HCT116 (cell line): Measurements from ENCODE around the gene PDCD6IP. TPM values are rescaled to one million over a fixed set of nuclear protein-coding genes. Genes with fewer than 3 reads are reported as not detected.

Experiments used
- ATAC-seq: fragments of 200-7000 bp; cut with Tn5 transposase; 2 replicates; pipeline ENCODE4 v1.9.1; 2020; ENCODE audit warnings: mild to moderate bottlenecking, moderate library complexity
- BruUV-seq: library from RNA; stranded (reverse); fragments of 400-500 nt; replicated peaks from 2 replicates; lab custom pipeline; 2021; lab: Mats Ljungman, UMichigan
- CTCF ChIA-PET: fragments of 300-600 bp; sonication (Branson Sonifier 250); formaldehyde crosslinking; loops from one replicate; lab custom pipeline; 2021; ENCODE audit warnings: antibody characterized with exemption; lab: Charles Lee
- POLR2A ChIA-PET: fragments of 300-600, 350-600 bp; sonication (Branson Sonifier 250); formaldehyde crosslinking; loops from one replicate; lab custom pipeline; 2021; ENCODE audit warnings: antibody characterized with exemption; lab: Charles Lee
- RAD21 ChIA-PET, 2 experiments: fragments of 300-600 bp; sonication (Branson Sonifier 250); formaldehyde crosslinking; loops; one replicate each; lab custom pipeline; 2023; ENCODE audit warnings: low total read pairs in 2 of 2; ENCODE audit not compliant: uncharacterized antibody in 2 of 2, unreplicated experiment in 2 of 2, low non-redundant PET in 1 of 2; lab: Charles Lee
- DNase-seq: peaks from one replicate; pipeline ENCODE4 v3.0.0-alpha.2; 2010; ENCODE audit warnings: low read depth, low spot score
- H2AFZ ChIP-seq: fragments of 200-600 bp; shearing (Covaris generic), sonication (generic); 2 replicates; pipeline ENCODE4 v1.6.1; 2017; ENCODE audit warnings: low read depth, mixed run types, mixed read lengths, antibody characterized with exemption, low read length; ENCODE audit not compliant: poor library complexity, severe bottlenecking
- H3K27ac ChIP-seq: 2 replicates; pipeline ENCODE4 v1.5.1; 2012; ENCODE audit warnings: low read depth, low read length
- H3K27me3 ChIP-seq: fragments of 200-600 bp; sonication (generic); 2 replicates; pipeline ENCODE4 v1.6.1; 2016; ENCODE audit warnings: mixed run types, low read length, mixed read lengths; ENCODE audit not compliant: insufficient read depth
- H3K36me3 ChIP-seq, 2 experiments: fragments of 200-500 bp in 1 of 2; fragments of 200-600 bp in 1 of 2; sonication (Bioruptor generic) in 1 of 2; sonication (generic) in 1 of 2; 2 replicates each; pipeline versions ENCODE4 v1.5.1 to v1.6.1; 2014 to 2016; ENCODE audit warnings: low read length in 2 of 2, inconsistent platforms in 1 of 2, mixed read lengths in 1 of 2, mixed run types in 1 of 2; ENCODE audit not compliant: insufficient read depth in 2 of 2, control insufficient read depth in 1 of 2
- H3K4me1 ChIP-seq, 2 experiments: fragments of 200-600 bp in 1 of 2; sonication (generic) in 1 of 2; 2 replicates each; pipeline versions ENCODE4 v1.5.1 to v1.6.1; 2012 to 2017; ENCODE audit warnings: low read length in 2 of 2, inconsistent platforms in 1 of 2, mild to moderate bottlenecking in 1 of 2, mixed read lengths in 1 of 2, mixed run types in 1 of 2, moderate library complexity in 1 of 2; ENCODE audit not compliant: insufficient read depth in 2 of 2, control insufficient read depth in 1 of 2
- H3K4me2 ChIP-seq: fragments of 200-600 bp; sonication (generic); 2 replicates; pipeline ENCODE4 v1.6.1; 2017; ENCODE audit warnings: mixed run types, low read length, mixed read lengths
- H3K4me3 ChIP-seq, 2 experiments: fragments of 200-600 bp in 1 of 2; sonication (generic) in 1 of 2; replicated peaks in 1 of 2; 2 replicates each; pipeline ENCODE4 v1.5.1; 2011 to 2016; ENCODE audit warnings: low read length in 2 of 2, control low read depth in 1 of 2, low read depth in 1 of 2, mild to moderate bottlenecking in 1 of 2, mixed read lengths in 1 of 2, mixed run types in 1 of 2
- H3K79me2 ChIP-seq: fragments of 200-600 bp; sonication (generic); 2 replicates; pipeline ENCODE4 v1.6.1; 2017; ENCODE audit warnings: mild to moderate bottlenecking, mixed run types, low read length, moderate library complexity, mixed read lengths; ENCODE audit not compliant: insufficient read depth
- H3K9ac ChIP-seq: fragments of 200-600 bp; sonication (generic); 2 replicates; pipeline ENCODE4 v1.6.1; 2016; ENCODE audit warnings: low read length, mixed read lengths
- H3K9me2 ChIP-seq: fragments of 200-600 bp; sonication (generic), shearing (Covaris generic); 2 replicates; pipeline ENCODE4 v1.6.1; 2017; ENCODE audit warnings: mixed run types, mild to moderate bottlenecking, moderate library complexity; ENCODE audit not compliant: insufficient read depth
- H3K9me3 ChIP-seq, 2 experiments: fragments of 200-500 bp in 1 of 2; fragments of 200-600 bp in 1 of 2; sonication (Bioruptor generic) in 1 of 2; sonication (generic) in 1 of 2; 2 replicates each; pipeline ENCODE4 v1.6.1; 2014 to 2017; ENCODE audit warnings: low read length in 2 of 2, mixed read lengths in 2 of 2, inconsistent platforms in 1 of 2, low read depth in 1 of 2, mild to moderate bottlenecking in 1 of 2, mixed run types in 1 of 2, moderate library complexity in 1 of 2; ENCODE audit not compliant: control insufficient read depth in 1 of 2, insufficient read depth in 1 of 2
- H4K20me1 ChIP-seq: fragments of 200-600 bp; sonication (generic), shearing (Covaris generic); 2 replicates; pipeline ENCODE4 v1.6.1; 2017; ENCODE audit warnings: mixed run types, mild to moderate bottlenecking, moderate library complexity; ENCODE audit not compliant: insufficient read depth
- CBX3 ChIP-seq: IDR thresholded peaks from 2 replicates; pipeline ENCODE4 v1.6.1; 2012; ENCODE audit warnings: low read depth
- CTCF ChIP-seq, 3 experiments: fragments of 200-600 bp in 1 of 3; sonication (generic) in 1 of 3; IDR thresholded peaks in 2 of 3; conservative IDR thresholded peaks in 1 of 3; 2 replicates each; pipeline ENCODE4 v1.5.1; 2012 to 2017; ENCODE audit warnings: low read depth in 2 of 3, low read length in 2 of 3, antibody characterized with exemption in 1 of 3, borderline replicate concordance in 1 of 3, control low read depth in 1 of 3, mild to moderate bottlenecking in 1 of 3, mixed read lengths in 1 of 3, mixed run types in 1 of 3, moderate library complexity in 1 of 3; ENCODE audit not compliant: insufficient read depth in 1 of 3
- EGR1 ChIP-seq: IDR thresholded peaks from 2 replicates; pipeline ENCODE4 v1.6.1; 2012; ENCODE audit warnings: low read depth
- ELF1 ChIP-seq: IDR thresholded peaks from 2 replicates; pipeline ENCODE4 v1.6.1; 2012; ENCODE audit warnings: low read depth, borderline replicate concordance
- EZH2 ChIP-seq: fragments of 200-600 bp; sonication (generic); IDR thresholded peaks from 2 replicates; pipeline ENCODE4 v1.6.1; 2017; ENCODE audit warnings: antibody characterized with exemption, mixed run types
- EZH2phosphoT487 ChIP-seq: fragments of 200-600 bp; IDR thresholded peaks from 2 replicates; pipeline ENCODE4 v1.6.1; 2018; ENCODE audit warnings: antibody characterized with exemption, borderline replicate concordance
- FOSL1 ChIP-seq: IDR thresholded peaks from 2 replicates; pipeline ENCODE4 v1.6.1; 2012; ENCODE audit warnings: low read depth
- MAX ChIP-seq: IDR thresholded peaks from 2 replicates; pipeline ENCODE4 v1.6.1; 2012
- POLR2A ChIP-seq: IDR thresholded peaks from 2 replicates; pipeline ENCODE4 v1.7.0; 2011; ENCODE audit warnings: borderline replicate concordance; ENCODE audit not compliant: insufficient read depth, insufficient read length; ENCODE audit errors: extremely low read depth
- RAD21 ChIP-seq: IDR thresholded peaks from 2 replicates; pipeline ENCODE4 v1.6.1; 2012; ENCODE audit warnings: low read depth, mild to moderate bottlenecking
- SIN3A ChIP-seq: IDR thresholded peaks from 2 replicates; pipeline ENCODE4 v1.6.1; 2012; ENCODE audit warnings: low read depth
- SP1 ChIP-seq: IDR thresholded peaks from 2 replicates; pipeline ENCODE4 v1.6.1; 2012; ENCODE audit warnings: low read depth
- SRF ChIP-seq: IDR thresholded peaks from 2 replicates; pipeline ENCODE4 v1.6.1; 2012; ENCODE audit warnings: low read depth
- TCF7L2 ChIP-seq: IDR thresholded peaks from 2 replicates; pipeline ENCODE4 v1.7.0; 2011; ENCODE audit warnings: borderline replicate concordance, inconsistent platforms; ENCODE audit not compliant: insufficient read depth, insufficient read length; ENCODE audit errors: extremely low read depth
- YY1 ChIP-seq: IDR thresholded peaks from 2 replicates; pipeline ENCODE4 v1.6.1; 2011; ENCODE audit warnings: low read length, low read depth, moderate library complexity, mild to moderate bottlenecking; ENCODE audit not compliant: insufficient replicate concordance; ENCODE audit errors: extremely low read depth
- ZBTB33 ChIP-seq: IDR thresholded peaks from 2 replicates; pipeline ENCODE4 v1.6.1; 2011; ENCODE audit warnings: mild to moderate bottlenecking, low read length, moderate library complexity; ENCODE audit not compliant: insufficient replicate concordance; ENCODE audit errors: extremely low read depth
- ZFX ChIP-seq: fragments of 450-650 bp; IDR thresholded peaks from 2 replicates; pipeline ENCODE4 v1.6.1; 2017
- ZNF274 ChIP-seq: fragments of 200-500 bp; sonication (Bioruptor generic); IDR thresholded peaks from 2 replicates; pipeline ENCODE4 v1.6.1; 2014; ENCODE audit warnings: mild to moderate bottlenecking, low read depth, low read length, inconsistent platforms
- intact Hi-C: fragments of 100-400 bp; cut with micrococcal nuclease; formaldehyde crosslinking; loops from 2 replicates; pipeline ENCODE4 v1.10.0; 2022
- total RNA-seq: library from RNA; stranded (reverse); gene quantifications from one replicate; pipeline ENCODE4 v1.2.1, GENCODE V29; 2021; ENCODE audit not compliant: unreplicated experiment

Gene PDCD6IP
- total RNA-seq, 1 experiment from 2014 or later = 241 TPM

GRCh38 chr3:33892655-33893054 is 94.2 kb downstream of the PDCD6IP start:
- H3K36me3 ChIP-seq = no peaks in the 10 kb centered on the region
- H3K27ac ChIP-seq = no peak overlapping the region
- H4K20me1 ChIP-seq = no peaks in the 10 kb centered on the region
- TF ChIP-seq ZFX = no peak
- TF ChIP-seq EGR1 = no peak
- TF ChIP-seq TCF7L2 = no peak
- TF ChIP-seq EZH2 = no peak
- TF ChIP-seq CBX3 = no peak
- no peak for TF ChIP-seq YY1
- no peak for TF ChIP-seq CTCF (IDR thresholded peaks at IDR 0.05 in 2 of 3, conservative IDR thresholded peaks at IDR 0.05 in 1 of 3; ENCODE audit: borderline replicate concordance in 1 of 3, insufficient read depth in 1 of 3, low read depth in 2 of 3, low read length in 2 of 3)
- no peak for TF ChIP-seq ELF1
- no peak for TF ChIP-seq EZH2phosphoT487
- no peak for TF ChIP-seq ZBTB33
- no peak for TF ChIP-seq FOSL1
- TF ChIP-seq MAX = no peak
- no peak for TF ChIP-seq POLR2A
- TF ChIP-seq ZNF274 = no peak
- no peak for TF ChIP-seq RAD21
- no peak for TF ChIP-seq SP1
- no peak for TF ChIP-seq SIN3A
- no peak for TF ChIP-seq SRF
- H2AFZ ChIP-seq = no peak overlapping the region
- H3K27me3 ChIP-seq = no peaks in the 10 kb centered on the region; the same call in 1 of the 2 replicates
- H3K9ac ChIP-seq = no peak overlapping the region
- ChIA-PET POLR2A (no interaction called here), RAD21 (no interaction called here), CTCF (no interaction called here)
- ATAC-seq = no peak
- no peaks in the 10 kb centered on the region for H3K79me2 ChIP-seq
- intact Hi-C loops = no loop called here
- no peak overlapping the region for H3K4me2 ChIP-seq
- no peaks in the 10 kb centered on the region for H3K9me2 ChIP-seq
- DNase-seq = no peak
- no peak overlapping the region for H3K4me3 ChIP-seq
- no peaks in the 10 kb centered on the region for H3K9me3 ChIP-seq
- no peaks in the 10 kb centered on the region for H3K4me1 ChIP-seq
- no TSS peak for BruUV-seq
